SK-N-MC (cell line): ENCODE measurements around the gene BICC1.

Experiments used
- EZH2 ChIP-seq: fragments of 200-600 bp; sonication (generic); IDR thresholded peaks from one replicate; pipeline ENCODE4 v1.6.1; 2017; ENCODE audit warnings: antibody characterized with exemption
- FOXP2 ChIP-seq: optimal IDR thresholded peaks from 2 replicates; pipeline ENCODE3; 2011; ENCODE audit warnings: mild to moderate bottlenecking, moderate library complexity; ENCODE audit not compliant: insufficient read depth; ENCODE audit errors: extremely low read length, control extremely low read depth
- POLR2AphosphoS5 ChIP-seq: IDR thresholded peaks from 2 replicates; pipeline ENCODE4 v1.6.1; 2012; ENCODE audit warnings: mild to moderate bottlenecking, low read depth, low read length, borderline replicate concordance

DNA sequence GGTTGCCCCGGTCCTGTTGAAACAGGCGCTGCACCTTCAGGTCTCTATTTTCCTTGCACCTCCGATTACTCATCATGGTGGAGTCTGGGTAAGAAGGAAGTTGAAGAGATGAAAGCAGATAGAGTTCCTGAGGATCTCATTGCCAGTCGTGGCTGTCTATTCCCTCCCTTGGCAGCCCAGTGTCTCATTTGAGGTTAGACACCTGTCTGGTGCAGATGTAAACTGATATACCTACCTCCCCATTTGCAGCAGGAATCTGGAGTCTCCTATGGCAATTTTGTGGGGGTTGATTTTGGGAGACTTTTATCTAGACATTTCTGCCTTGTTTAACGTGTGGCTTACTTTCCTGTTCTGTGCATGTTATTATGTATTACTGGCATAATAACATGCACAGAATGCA lies 212.1 kb downstream of the BICC1 start:
- no peak for TF ChIP-seq POLR2AphosphoS5
- TF ChIP-seq EZH2 = no peak
- no peak for TF ChIP-seq FOXP2
